GM23248 (cell line): ENCODE measurements around the gene HIGD2A. TPM values are rescaled to one million over a fixed set of nuclear protein-coding genes. Genes with fewer than 3 reads are reported as not detected.

Source experiments
- DNase-seq: peaks from one replicate; pipeline ENCODE4 v3.0.0-alpha.2; 2015
- H2AFZ ChIP-seq: fragments of 200-600 bp; sonication (generic); 2 replicates; pipeline ENCODE4 v1.6.1; 2016; ENCODE audit warnings: antibody characterized with exemption
- H3F3A ChIP-seq: fragments of 200-600 bp; sonication (generic); 2 replicates; pipeline ENCODE4 v1.6.1; 2016; ENCODE audit warnings: mild to moderate bottlenecking, antibody characterized with exemption, mixed run types; ENCODE audit not compliant: insufficient read depth
- H3K27ac ChIP-seq: fragments of 200-600 bp; sonication (generic); 2 replicates; pipeline ENCODE4 v1.5.1; 2016; ENCODE audit warnings: mild to moderate bottlenecking
- H3K27me3 ChIP-seq: fragments of 200-600 bp; sonication (generic); replicated peaks from 2 replicates; pipeline ENCODE4 v1.6.1; 2016; ENCODE audit warnings: mild to moderate bottlenecking; ENCODE audit not compliant: insufficient read depth
- H3K36me3 ChIP-seq: fragments of 200-600 bp; sonication (generic); 2 replicates; pipeline ENCODE4 v1.6.1; 2016; ENCODE audit warnings: low read depth, mild to moderate bottlenecking
- H3K4me1 ChIP-seq: fragments of 200-600 bp; sonication (generic); 2 replicates; pipeline ENCODE4 v1.6.1; 2016; ENCODE audit warnings: mild to moderate bottlenecking; ENCODE audit not compliant: insufficient read depth
- H3K4me2 ChIP-seq: fragments of 200-600 bp; sonication (generic); one replicate; pipeline ENCODE4 v1.6.1; 2016; ENCODE audit warnings: mild to moderate bottlenecking; ENCODE audit not compliant: unreplicated experiment
- H3K4me3 ChIP-seq: fragments of 200-600 bp; sonication (generic); 2 replicates; pipeline ENCODE4 v1.5.1; 2016; ENCODE audit warnings: mild to moderate bottlenecking
- H3K79me2 ChIP-seq: fragments of 200-600 bp; sonication (generic); 2 replicates; pipeline ENCODE4 v1.6.1; 2016; ENCODE audit warnings: mild to moderate bottlenecking; ENCODE audit not compliant: insufficient read depth
- H3K9ac ChIP-seq: fragments of 200-600 bp; sonication (generic); 2 replicates; pipeline ENCODE4 v1.6.1; 2016; ENCODE audit warnings: mild to moderate bottlenecking
- H3K9me2 ChIP-seq: fragments of 200-600 bp; sonication (generic); 2 replicates; pipeline ENCODE4 v1.6.1; 2016; ENCODE audit warnings: mixed run types, mild to moderate bottlenecking, moderate library complexity; ENCODE audit not compliant: insufficient read depth
- H3K9me3 ChIP-seq: fragments of 200-600 bp; sonication (generic); one replicate; pipeline ENCODE4 v1.6.1; 2017; ENCODE audit warnings: low read depth
- H4K20me1 ChIP-seq: fragments of 200-600 bp; sonication (generic); 2 replicates; pipeline ENCODE4 v1.6.0; 2016; ENCODE audit not compliant: insufficient read depth
- EZH2 ChIP-seq: fragments of 200-600 bp; sonication (generic); IDR thresholded peaks from 2 replicates; pipeline ENCODE4 v1.6.1; 2018; ENCODE audit warnings: antibody characterized with exemption, mild to moderate bottlenecking; ENCODE audit not compliant: insufficient read depth, poor library complexity, severe bottlenecking
- EZH2phosphoT487 ChIP-seq: fragments of 200-600 bp; sonication (generic); IDR thresholded peaks from 2 replicates; pipeline ENCODE4 v1.6.1; 2018; ENCODE audit warnings: antibody characterized with exemption, moderate library complexity, mild to moderate bottlenecking, low read depth; ENCODE audit not compliant: insufficient read depth
- WGBS, 2 experiments: methylation state at CpG; one replicate each; pipeline ENCODE4 v1.1.6; 2015 to 2017; ENCODE audit warnings: low lambda C conversion rate in 2 of 2, low coverage in 1 of 2; ENCODE audit errors: missing lambda C conversion rate in 2 of 2; 5-methylcytosine and 5-hydroxymethylcytosine counted together
- in situ Hi-C: fragments of 300-500 bp; cut with MboI; formaldehyde crosslinking; loops from 2 replicates; pipeline ENCODE4 v1.15.0; 2020
- polyA plus RNA-seq: library from polyadenylated mRNA; unstranded; fragments of >200 nt; fragmentation: Nextera tagmentation; extraction: Ambion mirVana; gene quantifications from 2 replicates; pipeline ENCODE4 v1.2.1, GENCODE V29; 2016
- total RNA-seq: library from RNA; depleted of rRNA; stranded (reverse); fragments of >200 nt; shearing (Covaris generic); gene quantifications from 2 replicates; pipeline ENCODE4 v1.2.3, GENCODE V29; 2014

HIGD2A gene
- total and polyA plus RNA-seq, 2 experiments from 2014 or later, result 72.1 to 117 TPM

DNA sequence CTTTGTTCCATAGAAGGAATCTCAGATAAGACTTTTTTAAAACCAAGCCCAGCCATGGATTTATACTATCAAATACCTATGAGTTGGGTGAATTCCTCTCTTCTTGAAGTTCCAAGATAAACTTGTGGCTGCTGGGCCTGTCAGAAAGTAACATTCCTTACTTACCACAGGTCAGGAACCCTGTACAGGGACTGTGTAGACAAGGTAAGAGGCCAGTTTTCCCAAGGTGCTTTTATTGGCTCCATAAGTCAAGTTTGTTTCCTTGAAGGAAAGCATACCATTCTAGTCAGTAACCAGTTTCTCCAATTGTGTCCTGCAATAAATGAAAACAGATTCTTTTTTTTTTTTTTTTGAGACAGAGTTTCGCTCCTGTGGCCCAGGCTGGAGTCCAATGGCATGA is 36.6 kb downstream of the HIGD2A start:
- DNase-seq, result no peak
- H2AFZ ChIP-seq, result no peak overlapping the region
- no peaks in the 10 kb centered on the region for H3F3A ChIP-seq
- H3K36me3 ChIP-seq, result no peaks in the 10 kb centered on the region
- H3K9ac ChIP-seq, result no peak overlapping the region
- TF ChIP-seq EZH2phosphoT487, result no peak
- TF ChIP-seq EZH2, result no peak
- no peaks in the 10 kb centered on the region for H3K4me1 ChIP-seq
- no peak overlapping the region for H3K4me3 ChIP-seq
- no peak overlapping the region for H3K27ac ChIP-seq
- no peaks in the 10 kb centered on the region for H3K79me2 ChIP-seq
- H3K9me2 ChIP-seq, result no peaks in the 10 kb centered on the region
- H3K27me3 ChIP-seq, result no peaks in the 10 kb centered on the region
- WGBS, 2 experiments, result 88 to 91% methylated on average over 1 of the region's 1 CpG
- H3K4me2 ChIP-seq, result no peak overlapping the region
- H4K20me1 ChIP-seq, result no peaks in the 10 kb centered on the region
- in situ Hi-C loops, result no loop called here
- H3K9me3 ChIP-seq, result no peaks in the 10 kb centered on the region

- Histone ChIP-seq H3K36me3 (no peaks in the 10 kb centered on the region), H3K9me3 (no peaks in the 10 kb centered on the region), H3K9me2 (no peaks in the 10 kb centered on the region), H3K4me2 (no peak overlapping the region), H2AFZ (no peak overlapping the region), H3K4me3 (no peak overlapping the region), H3K79me2 (no peaks in the 10 kb centered on the region), H3K9ac (no peak overlapping the region), H3F3A (no peaks in the 10 kb centered on the region), H3K4me1 (no peaks in the 10 kb centered on the region), H3K27me3 (no peaks in the 10 kb centered on the region), H3K27ac (no peak overlapping the region), H4K20me1 (no peaks in the 10 kb centered on the region)
- 52 to 64% methylated on average over 1 of the region's 1 CpG for WGBS, 2 experiments
- TF ChIP-seq EZH2, result no peak
- TF ChIP-seq EZH2phosphoT487, result no peak
- in situ Hi-C loops, result no loop called here
- no peak for DNase-seq
Observed at GRCh38 chr5:176425791-176426190, 37.2 kb downstream of the HIGD2A start.

GRCh38 chr5:176426876-176427275 is 38.3 kb downstream of the HIGD2A start:
- Histone ChIP-seq H3F3A (no peaks in the 10 kb centered on the region), H3K9ac (no peak overlapping the region), H2AFZ (no peak overlapping the region), H4K20me1 (no peaks in the 10 kb centered on the region), H3K9me3 (no peaks in the 10 kb centered on the region), H3K36me3 (no peaks in the 10 kb centered on the region), H3K27me3 (no peaks in the 10 kb centered on the region), H3K4me1 (no peaks in the 10 kb centered on the region), H3K4me3 (no peak overlapping the region), H3K27ac (no peak overlapping the region), H3K4me2 (no peak overlapping the region), H3K79me2 (no peaks in the 10 kb centered on the region), H3K9me2 (no peaks in the 10 kb centered on the region)
- in situ Hi-C loops, result no loop called here
- TF ChIP-seq EZH2 (no peak), EZH2phosphoT487 (no peak)
- DNase-seq, result no peak
- WGBS, 2 experiments, result 41 to 55% methylated on average over 1 of the region's 1 CpG

GRCh38 chr5:176427971-176428370 is 39.4 kb downstream of the HIGD2A start:
- WGBS, 2 experiments, result 58 to 64% methylated on average over 4 of the region's 4 CpGs
- in situ Hi-C loops, result no loop called here

GRCh38 chr5:176429972-176430371 is 41.4 kb downstream of the HIGD2A start:
- in situ Hi-C loops, result no loop called here
- no peak overlapping the region for H2AFZ ChIP-seq
- no peak overlapping the region for H3K4me2 ChIP-seq
- DNase-seq, result no peak
- no peaks in the 10 kb centered on the region for H4K20me1 ChIP-seq
- 42 to 58% methylated on average over 4 of the region's 4 CpGs for WGBS, 2 experiments
- H3K79me2 ChIP-seq, result no peaks in the 10 kb centered on the region
- H3F3A ChIP-seq, result no peaks in the 10 kb centered on the region
- no peaks in the 10 kb centered on the region for H3K9me2 ChIP-seq
- H3K4me3 ChIP-seq, result no peak overlapping the region
- H3K4me1 ChIP-seq, result no peaks in the 10 kb centered on the region
- no peaks in the 10 kb centered on the region for H3K36me3 ChIP-seq
- H3K9ac ChIP-seq, result no peak overlapping the region
- H3K9me3 ChIP-seq, result no peaks in the 10 kb centered on the region
- H3K27ac ChIP-seq, result no peak overlapping the region
- no peaks in the 10 kb centered on the region for H3K27me3 ChIP-seq
- TF ChIP-seq EZH2 (no peak), EZH2phosphoT487 (no peak)

More at GRCh38 chr5:176427971-176428370, 39.4 kb downstream of the HIGD2A start:
- H3K27me3 ChIP-seq, result no peaks in the 10 kb centered on the region
- no peaks in the 10 kb centered on the region for H3K9me2 ChIP-seq
- no peaks in the 10 kb centered on the region for H4K20me1 ChIP-seq
- no peak overlapping the region for H3K4me2 ChIP-seq
- no peaks in the 10 kb centered on the region for H3K36me3 ChIP-seq
- no peaks in the 10 kb centered on the region for H3K79me2 ChIP-seq
- no peaks in the 10 kb centered on the region for H3F3A ChIP-seq
- H3K9me3 ChIP-seq, result no peaks in the 10 kb centered on the region
- no peak overlapping the region for H3K27ac ChIP-seq
- H3K4me1 ChIP-seq, result no peaks in the 10 kb centered on the region
- DNase-seq, result peak; percentile 53
- no peak overlapping the region for H3K4me3 ChIP-seq
- TF ChIP-seq EZH2phosphoT487 (no peak), EZH2 (no peak)
- no peak overlapping the region for H2AFZ ChIP-seq
- no peak overlapping the region for H3K9ac ChIP-seq
